NT2/D1 (cell line): ENCODE measurements around the gene H19.

Experiments used
- DNase-seq: peaks from one replicate; pipeline ENCODE4 v3.0.0-alpha.2; 2011; ENCODE audit warnings: low read depth, low spot score
- H3K27me3 ChIP-seq: 2 replicates; pipeline ENCODE4 v1.6.0; 2011; ENCODE audit warnings: mild to moderate bottlenecking; ENCODE audit not compliant: insufficient read length, insufficient read depth
- H3K36me3 ChIP-seq: 2 replicates; pipeline ENCODE4 v1.6.1; 2011; ENCODE audit warnings: mild to moderate bottlenecking, low read length, mixed read lengths; ENCODE audit not compliant: insufficient read depth, insufficient read length
- H3K4me1 ChIP-seq: 2 replicates; pipeline ENCODE4 v1.5.1; 2011; ENCODE audit not compliant: insufficient read depth, insufficient read length
- H3K4me3 ChIP-seq: 2 replicates; pipeline ENCODE4 v1.5.1; 2011; ENCODE audit warnings: low read depth; ENCODE audit not compliant: insufficient read length
- H3K9ac ChIP-seq: 2 replicates; pipeline ENCODE4 v1.6.0; 2011; ENCODE audit warnings: low read depth; ENCODE audit not compliant: insufficient read length
- H3K9me3 ChIP-seq: 2 replicates; pipeline ENCODE4 v1.5.1; 2011; ENCODE audit warnings: mild to moderate bottlenecking, low read length; ENCODE audit not compliant: insufficient read depth
- SUZ12 ChIP-seq: IDR thresholded peaks from 2 replicates; pipeline ENCODE4 v1.6.1; 2011; ENCODE audit not compliant: insufficient read length, insufficient read depth; ENCODE audit errors: extremely low read depth
- YY1 ChIP-seq: IDR thresholded peaks from 2 replicates; pipeline ENCODE4 v1.6.1; 2011; ENCODE audit not compliant: insufficient read length, insufficient read depth
- ZNF274 ChIP-seq: IDR thresholded peaks from 2 replicates; pipeline ENCODE4 v1.6.1; 2011; ENCODE audit warnings: mild to moderate bottlenecking, low read depth, low read length

The H19 gene

DNA sequence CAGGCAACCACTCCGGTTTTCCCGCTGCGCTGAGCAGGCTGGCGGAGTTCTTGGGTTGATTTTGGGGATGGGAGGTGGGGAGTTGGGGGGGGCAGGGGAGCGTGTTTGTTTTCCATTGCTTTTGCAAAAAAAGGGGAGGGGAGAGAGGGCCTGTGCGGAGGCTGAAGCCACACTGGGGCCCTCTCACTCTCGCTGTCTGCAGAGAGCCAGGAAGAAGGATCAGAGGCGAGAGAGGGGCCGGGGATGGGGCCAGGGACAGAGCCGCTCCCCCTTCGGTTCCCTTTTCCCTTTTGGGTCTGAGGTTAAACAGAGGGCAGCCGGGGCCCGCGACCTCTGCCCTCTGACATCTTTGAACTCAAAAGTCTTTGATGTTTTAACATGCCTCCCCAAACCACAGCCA is 17.4 kb upstream of the H19 start:
- no peak for DNase-seq
- no peaks in the 10 kb centered on the region for H3K9me3 ChIP-seq
- H3K36me3 ChIP-seq = no peaks in the 10 kb centered on the region
- H3K4me3 ChIP-seq = no peak overlapping the region
- TF ChIP-seq ZNF274 (no peak), YY1 (no peak), SUZ12 (no peak)
- H3K27me3 ChIP-seq = no peaks in the 10 kb centered on the region
- H3K9ac ChIP-seq = no peak overlapping the region
- H3K4me1 ChIP-seq = no peaks in the 10 kb centered on the region

DNA sequence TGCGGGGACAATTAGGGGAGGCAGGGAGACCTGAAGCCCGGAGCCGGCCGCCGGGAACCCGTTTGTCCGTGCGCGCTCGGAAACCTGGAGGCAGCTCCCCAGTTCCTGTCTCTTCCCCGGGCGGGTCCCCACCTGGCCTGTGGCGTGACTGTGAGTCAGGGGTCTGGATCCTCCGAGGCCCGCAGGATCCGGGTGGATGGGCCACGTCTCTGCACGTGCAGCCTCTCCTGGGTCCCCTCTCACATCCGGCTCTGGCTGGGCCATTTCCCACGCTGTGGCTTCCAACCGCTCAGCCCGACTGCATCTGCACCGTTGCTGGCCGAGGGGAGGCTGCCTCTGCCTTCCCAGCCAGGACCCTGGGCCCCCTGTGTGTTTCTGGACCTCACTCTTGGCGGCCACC is 14.8 kb upstream of the H19 start:
- no peaks in the 10 kb centered on the region for H3K4me1 ChIP-seq
- DNase-seq = no peak
- no peak overlapping the region for H3K4me3 ChIP-seq
- TF ChIP-seq ZNF274 (no peak), YY1 (no peak), SUZ12 (no peak)
- no peak overlapping the region for H3K9ac ChIP-seq
- no peaks in the 10 kb centered on the region for H3K27me3 ChIP-seq
- H3K9me3 ChIP-seq = no peaks in the 10 kb centered on the region
- H3K36me3 ChIP-seq = no peaks in the 10 kb centered on the region

DNA sequence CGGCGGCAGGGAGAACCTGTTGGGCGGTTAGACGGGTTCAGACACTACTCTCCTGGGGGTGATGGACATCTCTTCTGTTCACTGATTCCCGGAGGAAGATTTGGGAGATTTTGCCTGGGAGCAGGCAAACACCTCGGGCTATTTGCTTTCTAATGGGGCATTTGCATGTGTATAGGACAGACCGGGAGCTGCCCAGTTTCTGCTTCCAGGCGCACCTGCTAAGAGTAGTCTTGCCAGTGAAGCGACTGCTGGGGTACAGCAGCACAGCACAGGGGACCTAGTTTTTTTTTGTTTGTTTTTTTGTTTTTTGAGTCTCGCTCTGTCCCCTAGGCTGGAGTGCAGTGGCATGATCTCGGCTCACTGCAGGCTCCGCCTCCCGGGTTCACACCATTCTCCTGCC is 6.8 kb upstream of the H19 start:
- H3K27me3 ChIP-seq = no peaks in the 10 kb centered on the region
- TF ChIP-seq SUZ12 = no peak
- no peak for TF ChIP-seq ZNF274
- no peak overlapping the region for H3K9ac ChIP-seq
- no peaks in the 10 kb centered on the region for H3K36me3 ChIP-seq
- H3K4me3 ChIP-seq = no peak overlapping the region
- DNase-seq = no peak
- no peaks in the 10 kb centered on the region for H3K9me3 ChIP-seq
- no peaks in the 10 kb centered on the region for H3K4me1 ChIP-seq

DNA sequence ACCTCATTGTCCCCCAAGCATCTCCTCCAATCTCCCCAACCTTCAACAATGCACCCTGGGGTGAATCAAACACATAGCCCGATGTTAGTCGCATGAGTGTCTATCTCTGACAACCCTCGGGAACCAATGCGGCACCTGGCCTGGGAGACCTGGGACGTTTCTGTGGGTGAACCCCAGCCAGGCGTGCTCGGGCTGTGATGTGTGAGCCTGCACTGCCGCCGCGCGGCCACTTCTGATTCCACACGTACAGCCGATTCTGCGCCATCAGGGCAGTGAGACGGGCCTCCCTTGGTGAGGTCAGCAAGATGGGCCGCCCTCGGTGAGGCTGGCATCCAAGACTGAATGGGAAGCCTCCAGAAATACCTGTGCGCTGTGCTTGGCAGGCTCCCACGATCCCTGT is 5.2 kb upstream of the H19 start:
- H3K36me3 ChIP-seq = no peaks in the 10 kb centered on the region
- no peak for DNase-seq
- H3K4me3 ChIP-seq = no peak overlapping the region
- no peak for TF ChIP-seq ZNF274
- TF ChIP-seq YY1 = no peak
- TF ChIP-seq SUZ12 = no peak
- H3K9ac ChIP-seq = no peak overlapping the region
- no peaks in the 10 kb centered on the region for H3K9me3 ChIP-seq
- no peaks in the 10 kb centered on the region for H3K27me3 ChIP-seq
- H3K4me1 ChIP-seq = no peaks in the 10 kb centered on the region

DNA sequence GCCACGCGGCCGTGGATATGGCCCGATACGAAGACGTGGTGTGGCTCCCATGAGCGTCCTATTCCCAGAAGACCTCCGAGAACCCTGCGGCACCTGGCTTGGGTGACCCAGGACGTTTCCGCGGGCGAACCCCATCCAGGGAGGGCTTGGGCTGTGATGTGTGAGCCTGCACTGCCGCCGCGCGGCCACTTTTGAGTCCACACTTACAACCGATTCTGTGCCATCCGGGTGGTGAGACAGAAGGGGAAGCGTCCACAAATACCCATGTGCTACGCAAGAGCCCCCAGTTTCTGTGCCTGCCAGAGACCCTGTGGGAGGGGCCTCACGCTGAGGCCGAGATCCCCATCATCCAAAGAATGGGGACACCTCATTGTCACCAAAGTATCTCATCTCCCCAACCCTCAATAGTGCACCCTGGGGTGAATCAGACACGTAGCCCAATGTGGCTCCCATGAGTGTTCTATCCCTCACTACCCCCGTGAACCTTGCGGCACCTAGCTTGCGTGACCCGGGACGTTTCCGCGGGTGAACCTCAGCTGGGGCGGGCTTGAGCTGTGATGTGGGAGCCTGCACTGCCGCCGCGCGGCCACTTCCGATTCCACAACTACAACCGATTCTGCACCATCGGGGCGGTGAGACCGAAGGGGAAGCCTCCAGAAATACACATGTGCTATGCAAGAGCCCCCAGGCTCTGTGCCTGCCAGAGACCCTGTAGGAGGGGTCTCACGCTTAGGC is 4.6 kb upstream of the H19 start:
- no peak for DNase-seq
- Histone ChIP-seq H3K9ac (no peak overlapping the region), H3K27me3 (no peaks in the 10 kb centered on the region), H3K4me3 (no peak overlapping the region), H3K4me1 (no peaks in the 10 kb centered on the region), H3K9me3 (no peaks in the 10 kb centered on the region), H3K36me3 (no peaks in the 10 kb centered on the region)
- TF ChIP-seq SUZ12 (no peak), ZNF274 (no peak), YY1 (no peak)

DNA sequence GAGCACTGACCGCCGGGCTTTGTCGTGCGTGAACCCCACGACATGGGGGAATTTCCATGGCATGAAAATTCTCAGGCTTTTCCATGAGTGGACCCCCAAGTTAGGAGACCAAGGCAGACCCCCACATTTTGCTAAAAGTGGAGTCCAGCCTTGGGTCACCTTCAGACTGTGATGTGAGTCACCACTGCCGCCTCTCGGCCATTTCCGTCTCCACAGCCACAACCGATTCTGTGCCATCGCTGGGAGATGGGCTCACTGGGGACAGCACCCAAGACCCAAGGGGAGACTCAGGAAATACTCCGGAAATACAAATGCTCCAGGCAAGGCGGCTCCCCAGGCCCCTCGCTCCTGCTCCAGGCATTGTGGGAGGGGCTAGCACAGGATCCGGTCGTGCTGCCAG is 1.2 kb upstream of the H19 start:
- Histone ChIP-seq H3K9ac (no peak overlapping the region), H3K27me3 (no peaks in the 10 kb centered on the region), H3K36me3 (no peaks in the 10 kb centered on the region), H3K9me3 (no peaks in the 10 kb centered on the region), H3K4me1 (no peaks in the 10 kb centered on the region), H3K4me3 (no peak overlapping the region)
- TF ChIP-seq SUZ12 = no peak
- TF ChIP-seq YY1 = no peak
- TF ChIP-seq ZNF274 = no peak
- no peak for DNase-seq

DNA sequence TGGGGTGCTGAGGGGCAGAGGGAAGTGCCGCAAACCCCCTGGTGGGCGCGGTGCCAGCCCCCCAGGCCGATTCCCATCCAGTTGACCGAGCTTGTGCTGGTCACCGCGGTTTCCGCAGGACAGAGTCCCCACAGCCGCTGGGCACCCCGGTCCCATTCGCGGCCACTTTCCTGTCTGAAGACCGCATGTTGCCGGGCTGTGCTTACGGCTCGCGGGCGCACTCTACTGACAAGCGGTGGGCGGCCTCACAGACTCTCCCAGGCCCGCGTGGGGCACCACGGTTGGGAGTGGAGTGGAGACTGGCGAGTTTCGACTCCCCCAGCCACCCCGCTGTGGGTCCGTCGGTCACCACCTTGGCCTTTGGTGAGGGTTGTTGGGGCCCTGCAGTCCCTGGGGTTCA is 648 bp upstream of the H19 start:
- no peak for TF ChIP-seq YY1
- TF ChIP-seq ZNF274 = no peak
- no peak for TF ChIP-seq SUZ12
- Histone ChIP-seq H3K4me3 (no peak overlapping the region), H3K9me3 (no peaks in the 10 kb centered on the region), H3K36me3 (no peaks in the 10 kb centered on the region), H3K4me1 (no peaks in the 10 kb centered on the region), H3K9ac (no peak overlapping the region), H3K27me3 (no peaks in the 10 kb centered on the region)
- DNase-seq = no peak
